ENCODE data around the gene DYSF.
"Not testable (repeated sequence)": the region's sequence is repeated elsewhere in the genome, so short reads cannot be mapped to it uniquely, and the experiment has no call there.

The DYSF gene

GRCh38 chr2:71472019-71472418, 18.7 kb downstream of the DYSF start:
- DNase-seq (ENCODE audit: low spot score), result no peak

DNA sequence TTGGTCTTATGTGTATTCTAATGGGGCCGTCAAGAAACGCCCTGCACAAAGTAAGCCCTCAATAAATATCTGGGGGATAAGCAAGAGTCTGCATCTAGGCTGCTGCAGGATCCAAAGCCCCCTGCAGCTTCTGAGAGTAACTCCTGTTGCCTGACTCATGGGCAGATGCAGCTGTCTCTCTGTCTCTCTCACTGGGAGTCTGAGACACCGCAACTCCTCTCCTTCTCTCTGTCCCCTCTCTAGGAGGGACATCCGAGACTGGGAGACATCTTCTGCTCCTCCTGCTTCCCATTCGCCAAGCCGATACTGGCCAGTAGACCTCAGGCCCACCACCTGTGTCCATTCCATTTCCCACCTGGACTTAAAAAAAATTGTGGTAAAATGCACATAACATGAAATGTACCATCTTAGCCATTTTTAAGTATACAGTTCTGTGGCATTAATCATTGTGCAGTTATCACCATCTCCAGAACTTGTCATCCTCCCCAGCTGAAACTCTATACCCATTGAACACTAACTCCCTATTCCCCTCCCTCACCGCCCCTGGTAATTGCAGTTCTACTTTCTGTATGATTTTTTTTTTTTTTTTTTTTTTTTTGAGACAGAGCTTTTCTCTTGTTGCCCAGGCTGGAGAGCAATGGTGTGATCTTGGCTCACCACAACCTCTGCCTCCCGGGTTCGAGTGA, 20.1 kb downstream of the DYSF start:
- DNase-seq (ENCODE audit: low spot score), result no peak

DNA sequence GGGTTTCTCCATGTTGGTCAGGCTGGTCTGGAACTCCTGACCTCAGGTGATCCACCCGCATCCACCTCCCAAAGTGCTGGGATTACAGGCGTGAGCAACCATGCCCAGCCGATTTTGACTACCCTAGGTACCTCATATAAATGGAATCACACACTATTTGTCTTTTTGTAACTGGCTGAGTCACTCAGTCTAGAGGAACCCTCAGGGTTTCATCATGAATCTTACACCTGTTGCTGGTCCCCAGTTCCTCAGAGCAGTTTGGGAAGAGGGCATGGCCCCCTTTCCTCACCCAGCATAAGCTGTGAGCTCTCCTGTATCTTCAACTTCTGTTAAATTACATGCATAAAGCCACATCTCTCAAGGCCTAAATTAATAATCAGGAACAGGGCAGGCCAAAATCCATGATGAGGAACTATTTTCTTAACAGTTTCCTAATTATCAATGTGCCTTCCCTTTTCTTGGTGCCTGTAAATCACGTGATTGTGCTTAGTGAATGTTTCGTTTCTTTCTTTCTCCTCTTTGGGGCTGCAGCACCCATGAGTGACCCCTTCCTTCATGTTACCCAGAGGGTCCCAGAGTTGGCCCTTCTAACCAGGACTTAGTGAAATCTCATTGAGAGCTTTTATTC, 20.9 kb downstream of the DYSF start:
- DNase-seq (ENCODE audit: low spot score), result no peak

- no peak for DNase-seq (ENCODE audit: low spot score)
Measured at GRCh38 chr2:71474744-71475397, 21.5 kb downstream of the DYSF start.

DNA sequence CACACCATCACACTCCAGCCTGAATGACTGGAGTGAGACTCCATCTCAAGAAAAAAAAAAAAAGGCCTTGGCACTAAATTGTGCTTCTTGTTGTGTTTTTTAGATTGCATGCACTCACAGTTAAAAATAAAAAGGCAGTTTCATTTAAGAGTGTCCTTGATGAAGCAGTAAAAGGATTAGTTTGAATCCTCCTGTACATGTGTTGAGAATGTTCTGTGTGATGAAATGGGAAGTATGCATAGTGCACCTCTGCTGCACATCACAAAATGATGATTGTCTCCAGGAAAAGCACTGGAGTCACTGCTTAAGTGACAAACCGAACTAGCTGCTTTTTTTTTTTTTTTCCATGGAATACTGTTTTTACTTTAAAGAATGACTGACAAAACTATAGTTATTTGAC, 23.1 kb downstream of the DYSF start:
- DNase-seq (ENCODE audit: low spot score), result no peak

GRCh38 chr2:71477231-71477691, 23.9 kb downstream of the DYSF start:
- DNase-seq (ENCODE audit: low spot score), result no peak

DNA sequence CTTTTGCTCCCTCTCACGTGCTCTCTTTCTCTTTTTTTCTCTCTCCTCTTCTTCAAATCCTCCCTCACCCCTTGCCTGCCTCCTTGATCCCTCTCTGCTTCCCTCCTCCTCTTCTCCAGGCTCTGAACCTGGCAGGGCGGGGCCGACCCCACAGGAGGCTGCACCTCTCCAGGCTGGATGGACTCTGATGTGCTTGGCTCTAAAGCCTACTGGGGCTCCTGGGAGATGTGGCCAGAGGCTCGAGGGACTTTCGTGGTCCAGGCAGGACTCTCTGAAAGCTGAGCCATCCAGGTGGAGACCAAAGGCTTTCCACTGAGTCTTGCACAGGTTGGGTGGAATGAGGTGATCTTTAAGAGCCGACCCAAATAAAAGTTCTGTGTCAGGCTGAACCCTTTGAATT, 25.4 kb downstream of the DYSF start:
- DNase-seq (ENCODE audit: low spot score), result no peak

DNA sequence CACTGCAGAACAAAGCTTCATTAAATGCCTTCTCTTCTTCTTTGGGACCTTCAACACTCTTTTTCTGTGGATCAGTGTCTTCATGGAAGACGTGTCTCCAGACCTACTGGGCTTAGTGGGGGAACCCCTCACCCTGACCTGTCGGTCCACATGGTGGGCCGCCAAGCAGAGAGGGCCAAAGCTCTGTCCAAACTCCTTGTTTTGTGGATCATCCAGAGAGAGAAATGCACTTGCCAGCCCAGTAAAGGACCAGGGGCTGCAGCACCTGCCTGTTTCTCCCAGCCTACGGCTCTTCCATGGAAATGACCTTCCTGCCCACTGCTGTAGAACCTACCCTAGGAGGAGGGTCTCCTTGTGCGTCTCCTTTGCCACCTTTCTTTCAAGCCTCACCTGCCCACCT, 25.9 kb downstream of the DYSF start:
- DNase-seq (ENCODE audit: low spot score), result no peak

- DNase-seq (ENCODE audit: low spot score), result no peak
Measured at GRCh38 chr2:71481111-71481510, 27.8 kb downstream of the DYSF start.

DNA sequence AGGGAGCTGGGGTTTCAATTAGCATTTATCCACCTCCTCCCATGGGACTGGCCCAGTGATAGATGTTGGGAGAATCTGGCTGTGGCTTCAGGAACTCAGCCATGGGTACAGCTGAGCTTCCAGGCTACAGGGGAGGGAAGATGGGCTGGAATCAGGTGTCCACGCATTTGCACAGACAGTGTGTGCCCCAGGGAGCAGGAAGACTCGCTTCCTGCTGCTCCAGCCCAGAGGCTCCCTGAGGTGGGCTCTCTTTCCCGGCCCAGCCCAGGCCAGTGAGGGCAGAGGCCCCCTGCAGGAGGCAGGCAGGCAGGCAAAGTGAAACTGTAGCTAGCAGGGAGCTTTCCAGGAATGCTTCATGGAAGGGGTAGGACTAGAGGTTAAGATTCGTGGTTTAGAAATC, 28.7 kb downstream of the DYSF start:
- DNase-seq (ENCODE audit: low spot score), result no peak

GRCh38 chr2:71483246-71483645, 29.9 kb downstream of the DYSF start:
- DNase-seq (ENCODE audit: low spot score), result no peak

DNA sequence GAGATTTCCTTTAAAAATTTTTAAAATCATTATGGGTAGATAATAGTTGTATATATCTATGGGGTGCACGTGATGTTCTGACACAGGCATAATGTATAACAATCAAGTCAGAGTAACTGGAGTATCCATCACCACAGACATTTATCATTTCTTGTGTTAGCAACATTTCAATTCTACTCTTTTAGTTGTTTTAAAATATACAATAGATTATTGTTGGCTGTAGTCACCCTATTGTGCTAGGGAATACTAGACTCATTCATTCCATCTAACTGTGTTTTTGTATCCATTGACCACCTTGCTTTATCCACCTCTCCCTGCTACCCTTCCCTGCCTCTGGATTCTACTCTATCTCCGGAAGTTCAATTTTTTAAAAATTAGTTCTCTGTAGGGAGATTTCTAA, 31.0 kb downstream of the DYSF start:
- DNase-seq (ENCODE audit: low spot score), result no peak

DNA sequence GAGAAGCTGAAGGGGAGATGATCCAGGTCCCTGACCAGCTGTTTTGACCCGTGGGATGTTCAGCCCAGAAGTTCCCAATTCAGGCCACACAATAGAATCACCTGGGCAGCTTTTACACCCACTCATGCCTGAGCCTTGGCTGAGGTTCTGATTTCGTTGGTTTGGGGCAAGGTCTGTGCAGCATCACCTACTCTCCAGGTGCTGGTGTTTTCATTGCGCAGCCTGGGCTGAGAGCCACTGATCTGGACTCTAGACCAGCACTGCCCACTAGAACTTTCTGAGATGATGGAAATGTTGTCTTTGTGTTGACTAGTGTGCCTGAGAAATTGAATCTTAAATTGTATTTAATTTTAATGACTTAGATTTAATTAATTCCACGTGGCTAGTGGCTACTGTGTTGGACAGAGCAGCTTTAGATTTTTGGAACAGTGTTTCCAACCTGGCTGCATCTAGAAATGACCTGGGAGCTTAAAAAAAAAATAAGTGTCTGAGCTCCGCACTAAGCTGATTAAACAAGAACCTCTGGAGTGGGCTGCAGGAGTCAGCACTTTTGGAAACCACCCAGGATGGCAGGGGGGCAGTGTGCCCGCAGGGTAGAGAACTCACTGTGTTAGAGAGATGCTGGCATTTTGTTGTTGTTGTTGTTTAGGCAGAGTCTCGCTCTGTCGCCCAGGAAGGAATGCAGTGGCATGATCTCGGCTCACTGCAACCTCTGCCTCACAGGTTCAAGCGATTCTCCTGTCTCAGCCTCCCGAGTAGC, 33.7 kb downstream of the DYSF start:
- DNase-seq (ENCODE audit: low spot score), result no peak

DNA sequence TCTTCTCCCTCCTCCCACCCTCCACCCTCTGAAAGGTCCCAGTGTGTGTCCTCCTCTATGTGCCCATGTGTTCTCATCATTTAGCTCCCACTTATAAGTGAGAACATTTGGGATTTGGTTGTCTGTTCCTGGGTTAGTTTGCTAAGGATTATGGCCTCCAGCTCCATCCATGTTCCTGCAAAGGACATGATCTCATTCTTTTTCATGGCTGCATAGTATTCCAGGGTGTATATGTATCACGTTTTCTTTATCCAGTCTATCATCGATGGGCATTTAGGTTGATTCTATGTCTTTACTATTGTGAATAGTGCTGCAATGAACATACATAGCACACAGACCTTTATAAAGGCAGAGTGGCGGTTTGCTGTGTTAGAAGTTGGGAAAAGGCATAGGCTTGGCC, 38.2 kb downstream of the DYSF start:
- DNase-seq (ENCODE audit: low spot score), result not testable (repeated sequence)

- DNase-seq (ENCODE audit: low spot score), result no peak
Measured at GRCh38 chr2:71492112-71492511, 38.8 kb downstream of the DYSF start.

DNA sequence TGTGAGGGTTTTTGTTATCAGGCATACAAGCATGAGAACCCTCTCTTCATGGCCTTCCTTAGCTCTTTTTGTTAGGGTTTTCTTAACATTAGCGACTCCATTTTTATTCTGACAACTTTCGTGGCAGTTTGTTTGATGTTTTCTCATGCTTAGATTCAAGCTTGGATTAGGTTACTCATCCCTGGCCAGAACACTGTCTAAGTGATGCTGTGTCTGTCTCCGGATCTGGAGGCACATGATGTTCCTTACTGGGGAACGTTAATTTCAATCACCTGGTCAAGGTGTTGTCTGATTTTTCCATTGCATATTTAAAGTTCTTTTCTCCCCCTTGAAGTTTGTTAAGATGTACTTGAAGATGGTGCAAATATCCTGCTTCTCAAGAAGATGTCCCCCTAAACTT, 40.7 kb downstream of the DYSF start:
- DNase-seq (ENCODE audit: low spot score), result no peak

DNA sequence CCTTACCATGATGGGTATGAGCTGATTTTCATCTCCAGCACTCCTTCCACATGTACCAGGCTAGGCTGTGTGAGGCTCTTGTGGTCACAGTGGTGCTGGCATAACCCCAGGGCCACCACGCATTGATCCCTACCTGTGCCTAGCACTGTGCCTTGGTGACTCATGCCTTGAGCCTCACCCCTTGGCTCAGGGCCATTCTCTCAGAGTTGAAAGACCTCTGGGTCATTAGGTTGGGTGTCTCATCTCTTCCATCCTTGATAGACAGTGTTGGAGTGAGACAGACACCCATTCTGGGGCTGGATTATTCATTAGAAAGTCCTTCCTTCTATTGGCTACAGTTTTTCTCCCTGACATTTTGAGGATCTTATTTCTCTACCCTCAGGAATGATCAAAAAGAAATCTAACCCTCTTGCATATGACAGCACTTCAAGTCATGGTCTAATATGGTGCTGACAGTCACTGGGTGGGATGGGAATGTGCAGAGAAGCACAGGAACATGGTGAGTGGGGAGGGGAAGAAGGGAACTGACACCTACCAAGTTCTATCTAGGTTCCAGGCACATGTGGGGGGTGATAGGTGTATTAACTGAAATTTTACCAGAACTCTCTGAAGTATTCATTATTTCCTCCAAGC, 41.3 kb downstream of the DYSF start:
- no peak for DNase-seq (ENCODE audit: low spot score)

DNA sequence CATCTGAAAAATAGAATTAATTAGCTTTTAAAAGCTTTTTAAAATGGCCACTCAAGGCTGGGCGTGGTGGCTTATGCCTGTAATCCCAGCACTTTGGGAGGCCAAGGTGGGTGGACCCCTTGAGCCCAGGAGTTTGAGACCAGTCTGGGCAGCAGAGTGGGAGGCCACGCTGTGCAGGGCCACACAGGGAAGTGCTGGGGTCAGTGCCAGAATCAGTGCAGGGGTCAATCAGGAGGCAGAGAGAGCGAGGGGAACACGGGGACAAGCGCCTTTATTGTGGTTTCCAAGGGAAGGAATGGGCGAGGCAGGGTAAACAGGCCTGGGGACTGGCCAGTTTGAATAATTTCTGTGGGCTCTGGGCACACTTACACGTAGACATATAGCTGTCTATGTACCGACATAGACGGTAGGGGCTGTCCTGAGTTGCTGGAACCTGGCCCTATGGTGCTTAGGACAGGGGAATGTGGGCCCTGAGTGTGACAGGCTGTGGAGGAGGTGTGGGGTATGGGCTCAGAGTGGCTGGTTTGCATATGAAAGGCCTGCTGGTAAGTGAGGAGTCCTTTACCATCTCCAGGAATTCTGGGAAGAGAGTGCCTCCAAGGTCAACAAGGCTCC, 42.9 kb downstream of the DYSF start:
- no peak for DNase-seq (ENCODE audit: low spot score)

- peak; percentile 49 for DNase-seq (ENCODE audit: low spot score)
Measured at GRCh38 chr2:71498261-71498701, 44.9 kb downstream of the DYSF start.

GRCh38 chr2:71499691-71500090, 46.3 kb downstream of the DYSF start:
- no peak for DNase-seq (ENCODE audit: low spot score)

GRCh38 chr2:71500426-71501079, 47.2 kb downstream of the DYSF start:
- DNase-seq (ENCODE audit: low spot score), result no peak
